ENCODE data around the gene PADI1.

DNA sequence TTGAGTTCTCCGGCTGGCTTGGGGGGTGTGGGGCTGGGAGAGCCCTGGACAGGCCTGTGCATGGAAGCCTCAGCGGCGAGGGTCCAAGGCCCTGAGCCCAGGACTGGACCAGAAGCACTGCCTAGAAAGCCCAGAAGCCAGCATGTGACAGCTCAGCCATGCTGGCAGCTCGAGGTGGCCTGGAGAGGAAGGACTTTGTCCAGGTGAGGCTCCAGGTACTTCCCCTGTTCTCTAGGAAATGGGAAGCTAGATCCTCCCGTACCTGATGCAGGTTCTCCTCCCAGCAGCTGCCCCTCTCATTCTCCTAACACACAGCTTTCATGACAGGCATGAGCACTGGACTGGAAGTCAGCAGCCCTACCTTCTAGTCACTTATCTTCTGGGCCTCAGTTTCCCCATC lies 50.4 kb downstream of the PADI1 start:
- no peak for TF ChIP-seq POLR2A (IDR thresholded peaks at IDR 0.05)
- TF ChIP-seq, protein P1, sequence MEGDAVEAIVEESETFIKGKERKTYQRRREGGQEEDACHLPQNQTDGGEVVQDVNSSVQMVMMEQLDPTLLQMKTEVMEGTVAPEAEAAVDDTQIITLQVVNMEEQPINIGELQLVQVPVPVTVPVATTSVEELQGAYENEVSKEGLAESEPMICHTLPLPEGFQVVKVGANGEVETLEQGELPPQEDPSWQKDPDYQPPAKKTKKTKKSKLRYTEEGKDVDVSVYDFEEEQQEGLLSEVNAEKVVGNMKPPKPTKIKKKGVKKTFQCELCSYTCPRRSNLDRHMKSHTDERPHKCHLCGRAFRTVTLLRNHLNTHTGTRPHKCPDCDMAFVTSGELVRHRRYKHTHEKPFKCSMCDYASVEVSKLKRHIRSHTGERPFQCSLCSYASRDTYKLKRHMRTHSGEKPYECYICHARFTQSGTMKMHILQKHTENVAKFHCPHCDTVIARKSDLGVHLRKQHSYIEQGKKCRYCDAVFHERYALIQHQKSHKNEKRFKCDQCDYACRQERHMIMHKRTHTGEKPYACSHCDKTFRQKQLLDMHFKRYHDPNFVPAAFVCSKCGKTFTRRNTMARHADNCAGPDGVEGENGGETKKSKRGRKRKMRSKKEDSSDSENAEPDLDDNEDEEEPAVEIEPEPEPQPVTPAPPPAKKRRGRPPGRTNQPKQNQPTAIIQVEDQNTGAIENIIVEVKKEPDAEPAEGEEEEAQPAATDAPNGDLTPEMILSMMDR (IDR thresholded peaks at IDR 0.05) = no peak
- TF ChIP-seq POLR2AphosphoS5 (IDR thresholded peaks at IDR 0.05) = no peak
- TF ChIP-seq EP300 (IDR thresholded peaks at IDR 0.05) = no peak
